Lower leg skin (tissue), 3 donors: ENCODE measurements around the gene SLC9C2.

ENCODE experiments used
- CTCF ChIP-seq, 3 donors: fragments of 450-650 bp; IDR thresholded peaks; one replicate each; pipeline ENCODE4 v1.5.1; 2016; ENCODE audit warnings: antibody characterized with exemption in 3 of 3, mild to moderate bottlenecking in 3 of 3, moderate library complexity in 2 of 3
- POLR2A ChIP-seq, 2 donors: fragments of 450-650 bp; IDR thresholded peaks; one replicate each; pipeline ENCODE4 v1.6.1; 2016 to 2017; ENCODE audit warnings: antibody characterized with exemption in 2 of 2, mild to moderate bottlenecking in 1 of 2, moderate library complexity in 1 of 2

GRCh38 chr1:173549813-173550212, 53.1 kb downstream of the SLC9C2 start:
- TF ChIP-seq CTCF (IDR thresholded peaks at IDR 0.05) = no peak
- no peak for TF ChIP-seq POLR2A (IDR thresholded peaks at IDR 0.05)
